ENCODE results near the gene FRMPD4. TPM values are rescaled to one million over a fixed set of nuclear protein-coding genes. Genes with fewer than 3 reads are reported as not detected.

FRMPD4 gene
- total RNA-seq, 1 experiment from 2014 or later = 0.24 TPM

DNA sequence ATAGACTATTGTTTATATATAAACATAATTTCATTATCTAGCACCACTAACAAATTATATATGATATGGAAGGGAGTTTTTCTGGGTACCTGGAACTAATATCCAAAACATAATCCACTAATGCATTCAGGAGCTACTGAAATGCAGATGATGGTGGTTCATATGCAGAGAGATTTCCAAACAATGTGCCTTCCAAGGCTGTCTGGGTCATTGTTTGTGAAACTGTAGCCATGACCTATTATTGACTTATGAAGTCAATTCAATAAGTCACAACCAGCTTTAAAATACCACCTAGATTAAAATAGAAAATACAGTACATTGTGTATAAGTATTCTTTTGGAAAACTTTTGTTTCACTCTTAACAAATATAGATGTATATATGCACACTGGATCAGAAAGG, 415.9 kb downstream of the FRMPD4 start:
- Histone ChIP-seq H2BK20ac (ENCODE audit: low read depth, low read length, poor library complexity, severe bottlenecking) (no peak overlapping the region), H3K4ac (ENCODE audit: low read depth, low read length) (no peak overlapping the region), H4K5ac (ENCODE audit: insufficient read length, low read depth, low read length) (no peak overlapping the region), H4K91ac (ENCODE audit: insufficient read length, low read depth, low read length) (no peak overlapping the region), H4K8ac (replicated peaks; ENCODE audit: insufficient read length, low read depth, low read length) (no peak overlapping the region), H2AFZ (ENCODE audit: low read length) (no peak overlapping the region), H3K18ac (ENCODE audit: insufficient read length, low read depth, low read length) (no peak overlapping the region), H3K56ac (ENCODE audit: insufficient read length, low read depth, low read length) (no peak overlapping the region), H2BK120ac (ENCODE audit: low read depth, low read length, poor library complexity, severe bottlenecking) (no peak overlapping the region), H2BK5ac (ENCODE audit: insufficient read length, low read length) (no peak overlapping the region), H3K23ac (ENCODE audit: insufficient read length, low read depth, low read length) (no peak overlapping the region), H2BK12ac (ENCODE audit: insufficient read length, low read depth, low read length) (no peak overlapping the region), H3K9me3 (ENCODE audit: control insufficient read depth, low read depth, low read length) (no peaks in the 10 kb centered on the region), H3K14ac (ENCODE audit: insufficient read depth, low read length) (no peak overlapping the region), H3K4me1 (ENCODE audit: insufficient read depth, low read length) (peaks cover 2% of the 10 kb centered on the region; the same call in 1 of the 2 replicates), H3K79me2 (ENCODE audit: insufficient read depth, low read length) (no peaks in the 10 kb centered on the region), H3K9ac (ENCODE audit: extremely low read depth, insufficient read length, low read length) (no peak overlapping the region), H2AK5ac (ENCODE audit: insufficient read length, low read length) (no peak overlapping the region), H2BK15ac (ENCODE audit: low read depth, low read length) (no peak overlapping the region), H4K20me1 (ENCODE audit: control insufficient read depth, insufficient read depth, insufficient read length) (no peaks in the 10 kb centered on the region), H3K4me2 (ENCODE audit: insufficient read depth, insufficient read length, low read length) (no peak overlapping the region), H3K27me3 (ENCODE audit: insufficient read depth, low read length) (no peaks in the 10 kb centered on the region), H3K79me1 (ENCODE audit: insufficient read depth, low read depth, low read length, poor library complexity, severe bottlenecking) (no peaks in the 10 kb centered on the region), H3T11ph (ENCODE audit: low read length) (no peak overlapping the region), H3K23me2 (ENCODE audit: insufficient read length, low read depth, low read length, poor library complexity, severe bottlenecking) (peaks cover 2% of the 10 kb centered on the region), H3K27ac (ENCODE audit: insufficient read length, low read depth, low read length) (no peak overlapping the region)
- Mint-ChIP-seq H3K4me1 (0 out of 4 replicates have a peak, but pooled peaks cover 0 to 2% of the 10 kb centered on the region in 2 experiments), H3K4me3 (no peak overlapping the region), H3K27ac (no peak overlapping the region), H3K36me3 (ENCODE audit: insufficient read depth in 1 of 3, low read depth in 3 of 3) (no peaks in the 10 kb centered on the region; a peak in 1 of 7 replicates), H3K27me3 (ENCODE audit: low read depth) (no peaks in the 10 kb centered on the region), H3K9me3 (peaks cover 50 to 62% of the 10 kb centered on the region in 2 experiments)
- no peak for DNase-seq
- no peak for TF ChIP-seq CTCF (conservative IDR thresholded peaks at IDR 0.05)

Data from H9 (cell line).